ENCODE data around the gene SLC2A9.
"Not testable (repeated sequence)": the region's sequence is repeated elsewhere in the genome, so short reads cannot be mapped to it uniquely, and the experiment has no call there.

The SLC2A9 gene

GRCh38 chr4:10006231-10006600 is 15.1 kb downstream of the SLC2A9 start:
- no peak for DNase-seq (ENCODE audit: low read depth, low spot score)
- H3K4me3 ChIP-seq (ENCODE audit: low read length) = no peak overlapping the region

- H3K4me3 ChIP-seq (ENCODE audit: low read length) = no peak overlapping the region
- DNase-seq (ENCODE audit: low read depth, low spot score) = no peak
These were observed 15.7 kb downstream of the SLC2A9 start for GRCh38 chr4:10005632-10006031.

- H3K4me3 ChIP-seq (ENCODE audit: low read length) = no peak overlapping the region
- no peak for DNase-seq (ENCODE audit: low read depth, low spot score)
These were observed 17.6 kb downstream of the SLC2A9 start for GRCh38 chr4:10003666-10004065.

- no peak for DNase-seq (ENCODE audit: low read depth, low spot score)
- no peak overlapping the region for H3K4me3 ChIP-seq (ENCODE audit: low read length)
These were observed 19.0 kb downstream of the SLC2A9 start for GRCh38 chr4:10002278-10002677.

GRCh38 chr4:10001757-10002156 is 19.5 kb downstream of the SLC2A9 start:
- no peak overlapping the region for H3K4me3 ChIP-seq (ENCODE audit: low read length)
- no peak for DNase-seq (ENCODE audit: low read depth, low spot score)

GRCh38 chr4:9999956-10000561 is 21.2 kb downstream of the SLC2A9 start:
- DNase-seq (ENCODE audit: low read depth, low spot score) = no peak
- no peak overlapping the region for H3K4me3 ChIP-seq (ENCODE audit: low read length)

- H3K4me3 ChIP-seq (ENCODE audit: low read length) = no peak overlapping the region
- DNase-seq (ENCODE audit: low read depth, low spot score) = no peak
These were observed 23.4 kb downstream of the SLC2A9 start for GRCh38 chr4:9997886-9998285.

GRCh38 chr4:9996319-9997110 is 24.8 kb downstream of the SLC2A9 start:
- no peak overlapping the region for H3K4me3 ChIP-seq (ENCODE audit: low read length)

GRCh38 chr4:9994246-9994847 is 26.9 kb downstream of the SLC2A9 start:
- DNase-seq (ENCODE audit: low read depth, low spot score) = no peak
- H3K4me3 ChIP-seq (ENCODE audit: low read length) = no peak overlapping the region

More at GRCh38 chr4:9996319-9997110, 24.8 kb downstream of the SLC2A9 start:
- no peak for DNase-seq (ENCODE audit: low read depth, low spot score)

GRCh38 chr4:9989918-9990635 is 31.2 kb downstream of the SLC2A9 start:
- DNase-seq (ENCODE audit: low read depth, low spot score) = no peak

GRCh38 chr4:9988933-9989332 is 32.4 kb downstream of the SLC2A9 start:
- H3K4me3 ChIP-seq (ENCODE audit: low read length) = no peak overlapping the region

More at GRCh38 chr4:9989918-9990635, 31.2 kb downstream of the SLC2A9 start:
- H3K4me3 ChIP-seq (ENCODE audit: low read length) = no peak overlapping the region

GRCh38 chr4:9988363-9988749 is 32.9 kb downstream of the SLC2A9 start:
- no peak for DNase-seq (ENCODE audit: low read depth, low spot score)
- no peak overlapping the region for H3K4me3 ChIP-seq (ENCODE audit: low read length)

More at GRCh38 chr4:9988933-9989332, 32.4 kb downstream of the SLC2A9 start:
- DNase-seq (ENCODE audit: low read depth, low spot score) = no peak

- DNase-seq (ENCODE audit: low read depth, low spot score) = no peak
- H3K4me3 ChIP-seq (ENCODE audit: low read length) = no peak overlapping the region
These were observed 33.4 kb downstream of the SLC2A9 start for GRCh38 chr4:9987749-9988362.

- DNase-seq (ENCODE audit: low read depth, low spot score) = no peak
- no peak overlapping the region for H3K4me3 ChIP-seq (ENCODE audit: low read length)
These were observed 36.7 kb downstream of the SLC2A9 start for GRCh38 chr4:9984621-9985020.

- no peak for DNase-seq (ENCODE audit: low read depth, low spot score)
- no peak overlapping the region for H3K4me3 ChIP-seq (ENCODE audit: low read length)
These were observed 38.1 kb downstream of the SLC2A9 start for GRCh38 chr4:9983211-9983610.

GRCh38 chr4:9981899-9982298 is 39.4 kb downstream of the SLC2A9 start:
- H3K4me3 ChIP-seq (ENCODE audit: low read length); DNase-seq (ENCODE audit: low read depth, low spot score): not testable (repeated sequence)

GRCh38 chr4:9980898-9981297 is 40.4 kb downstream of the SLC2A9 start:
- no peak for DNase-seq (ENCODE audit: low read depth, low spot score)
- no peak overlapping the region for H3K4me3 ChIP-seq (ENCODE audit: low read length)

GRCh38 chr4:9979101-9979701 is 42.1 kb downstream of the SLC2A9 start:
- no peak for DNase-seq (ENCODE audit: low read depth, low spot score)
- H3K4me3 ChIP-seq (ENCODE audit: low read length) = no peak overlapping the region

- H3K4me3 ChIP-seq (ENCODE audit: low read length) = no peak overlapping the region
- DNase-seq (ENCODE audit: low read depth, low spot score) = no peak
These were observed 43.7 kb downstream of the SLC2A9 start for GRCh38 chr4:9977518-9978031.
